C4-2B (cell line): ENCODE results near the gene DYNLL1.

Experiments used
- H3K27ac ChIP-seq: fragments of 450-650 bp; 2 replicates; pipeline ENCODE4 v1.5.1; 2017
- CTCF ChIP-seq: fragments of 450-650 bp; conservative IDR thresholded peaks from 2 replicates; pipeline ENCODE4 v1.5.1; 2017; ENCODE audit warnings: mild to moderate bottlenecking
- ZFX ChIP-seq: fragments of 450-650 bp; IDR thresholded peaks from 2 replicates; pipeline ENCODE4 v1.6.1; 2017

The DYNLL1 gene

GRCh38 chr12:120522568-120522967 lies 26.7 kb downstream of the DYNLL1 start:
- TF ChIP-seq ZFX (no peak), CTCF (no peak)
- no peak overlapping the region for H3K27ac ChIP-seq

GRCh38 chr12:120528861-120529525 lies 33.1 kb downstream of the DYNLL1 start, which contains the start of gene COQ5:
TSS of gene COQ5 (minus strand) at chr12:120529158. CDS start at chr12:120529141, 17 bp downstream.
- TF ChIP-seq CTCF (no peak), ZFX (no peak)
- H3K27ac ChIP-seq, result peak within 1 kb of the TSS; percentile 91

GRCh38 chr12:120529641-120530417 lies 33.9 kb downstream of the DYNLL1 start:
- TF ChIP-seq CTCF (no peak), ZFX (no peak)
- H3K27ac ChIP-seq, result peak overlapping the region; percentile 91

- H3K27ac ChIP-seq, result peak overlapping the region; percentile 91
Measured at GRCh38 chr12:120530418-120530761, 34.5 kb downstream of the DYNLL1 start.

GRCh38 chr12:120532701-120533238 lies 36.9 kb downstream of the DYNLL1 start:
- H3K27ac ChIP-seq, result no peak overlapping the region
- TF ChIP-seq ZFX, result no peak
- no peak for TF ChIP-seq CTCF

GRCh38 chr12:120534203-120534702 lies 38.3 kb downstream of the DYNLL1 start, which contains the start of gene RNF10:
TSS of gene RNF10 (plus strand) at chr12:120534356. CDS start at chr12:120534812, 456 bp downstream.
- peak within 1 kb of the TSS; percentile 95 for H3K27ac ChIP-seq
- TF ChIP-seq CTCF (no peak), ZFX (peak; percentile 97)

- H3K27ac ChIP-seq, result peak overlapping the region; percentile 95
- TF ChIP-seq CTCF, result no peak
- TF ChIP-seq ZFX, result peak; percentile 89
Measured at GRCh38 chr12:120534703-120535655, 39.1 kb downstream of the DYNLL1 start.
